Measurements from ENCODE around the gene SLC7A7. TPM values are rescaled to one million over a fixed set of nuclear protein-coding genes. Genes with fewer than 3 reads are reported as not detected.

The SLC7A7 gene
- total and polyA plus RNA-seq, 2 experiments from 2014 or later: 3.6 to 4.1 TPM

DNA sequence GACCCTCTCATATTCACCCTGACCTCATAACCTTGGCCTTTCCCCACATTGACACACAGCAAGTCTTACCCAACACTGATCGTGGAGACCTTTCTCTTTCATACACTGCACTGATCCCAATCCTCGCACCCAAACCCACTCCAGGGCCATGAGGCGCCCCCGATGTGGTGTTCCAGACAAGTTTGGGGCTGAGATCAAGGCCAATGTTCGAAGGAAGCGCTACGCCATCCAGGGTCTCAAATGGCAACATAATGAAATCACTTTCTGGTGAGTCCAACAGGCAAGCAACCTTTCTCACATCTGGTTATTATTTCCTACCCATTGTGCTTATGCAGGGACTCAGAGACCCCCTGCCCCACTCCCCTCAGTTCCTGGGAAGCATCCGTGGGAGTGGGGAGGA lies 26.5 kb upstream of the SLC7A7 start:
- TF ChIP-seq, protein P1, sequence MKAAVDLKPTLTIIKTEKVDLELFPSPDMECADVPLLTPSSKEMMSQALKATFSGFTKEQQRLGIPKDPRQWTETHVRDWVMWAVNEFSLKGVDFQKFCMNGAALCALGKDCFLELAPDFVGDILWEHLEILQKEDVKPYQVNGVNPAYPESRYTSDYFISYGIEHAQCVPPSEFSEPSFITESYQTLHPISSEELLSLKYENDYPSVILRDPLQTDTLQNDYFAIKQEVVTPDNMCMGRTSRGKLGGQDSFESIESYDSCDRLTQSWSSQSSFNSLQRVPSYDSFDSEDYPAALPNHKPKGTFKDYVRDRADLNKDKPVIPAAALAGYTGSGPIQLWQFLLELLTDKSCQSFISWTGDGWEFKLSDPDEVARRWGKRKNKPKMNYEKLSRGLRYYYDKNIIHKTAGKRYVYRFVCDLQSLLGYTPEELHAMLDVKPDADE (IDR thresholded peaks at IDR 0.05): no peak
- no peak for TF ChIP-seq ZNF331 (CRISPR knock-in tag; IDR thresholded peaks at IDR 0.05; ENCODE audit: low read depth)
- TF ChIP-seq NANOG (IDR thresholded peaks at IDR 0.05; ENCODE audit: borderline replicate concordance): no peak
- TF ChIP-seq, protein P2, sequence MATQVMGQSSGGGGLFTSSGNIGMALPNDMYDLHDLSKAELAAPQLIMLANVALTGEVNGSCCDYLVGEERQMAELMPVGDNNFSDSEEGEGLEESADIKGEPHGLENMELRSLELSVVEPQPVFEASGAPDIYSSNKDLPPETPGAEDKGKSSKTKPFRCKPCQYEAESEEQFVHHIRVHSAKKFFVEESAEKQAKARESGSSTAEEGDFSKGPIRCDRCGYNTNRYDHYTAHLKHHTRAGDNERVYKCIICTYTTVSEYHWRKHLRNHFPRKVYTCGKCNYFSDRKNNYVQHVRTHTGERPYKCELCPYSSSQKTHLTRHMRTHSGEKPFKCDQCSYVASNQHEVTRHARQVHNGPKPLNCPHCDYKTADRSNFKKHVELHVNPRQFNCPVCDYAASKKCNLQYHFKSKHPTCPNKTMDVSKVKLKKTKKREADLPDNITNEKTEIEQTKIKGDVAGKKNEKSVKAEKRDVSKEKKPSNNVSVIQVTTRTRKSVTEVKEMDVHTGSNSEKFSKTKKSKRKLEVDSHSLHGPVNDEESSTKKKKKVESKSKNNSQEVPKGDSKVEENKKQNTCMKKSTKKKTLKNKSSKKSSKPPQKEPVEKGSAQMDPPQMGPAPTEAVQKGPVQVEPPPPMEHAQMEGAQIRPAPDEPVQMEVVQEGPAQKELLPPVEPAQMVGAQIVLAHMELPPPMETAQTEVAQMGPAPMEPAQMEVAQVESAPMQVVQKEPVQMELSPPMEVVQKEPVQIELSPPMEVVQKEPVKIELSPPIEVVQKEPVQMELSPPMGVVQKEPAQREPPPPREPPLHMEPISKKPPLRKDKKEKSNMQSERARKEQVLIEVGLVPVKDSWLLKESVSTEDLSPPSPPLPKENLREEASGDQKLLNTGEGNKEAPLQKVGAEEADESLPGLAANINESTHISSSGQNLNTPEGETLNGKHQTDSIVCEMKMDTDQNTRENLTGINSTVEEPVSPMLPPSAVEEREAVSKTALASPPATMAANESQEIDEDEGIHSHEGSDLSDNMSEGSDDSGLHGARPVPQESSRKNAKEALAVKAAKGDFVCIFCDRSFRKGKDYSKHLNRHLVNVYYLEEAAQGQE (IDR thresholded peaks at IDR 0.05; ENCODE audit: unreplicated experiment): no peak
- no peak for TF ChIP-seq POLR2AphosphoS5 (IDR thresholded peaks at IDR 0.05; ENCODE audit: low read depth)
- no peak for TF ChIP-seq STAT1 (IDR thresholded peaks at IDR 0.05; ENCODE audit: unreplicated experiment)
- no peak for TF ChIP-seq EZH2phosphoT487 (IDR thresholded peaks at IDR 0.05; ENCODE audit: unreplicated experiment)
- TF ChIP-seq, protein P3, sequence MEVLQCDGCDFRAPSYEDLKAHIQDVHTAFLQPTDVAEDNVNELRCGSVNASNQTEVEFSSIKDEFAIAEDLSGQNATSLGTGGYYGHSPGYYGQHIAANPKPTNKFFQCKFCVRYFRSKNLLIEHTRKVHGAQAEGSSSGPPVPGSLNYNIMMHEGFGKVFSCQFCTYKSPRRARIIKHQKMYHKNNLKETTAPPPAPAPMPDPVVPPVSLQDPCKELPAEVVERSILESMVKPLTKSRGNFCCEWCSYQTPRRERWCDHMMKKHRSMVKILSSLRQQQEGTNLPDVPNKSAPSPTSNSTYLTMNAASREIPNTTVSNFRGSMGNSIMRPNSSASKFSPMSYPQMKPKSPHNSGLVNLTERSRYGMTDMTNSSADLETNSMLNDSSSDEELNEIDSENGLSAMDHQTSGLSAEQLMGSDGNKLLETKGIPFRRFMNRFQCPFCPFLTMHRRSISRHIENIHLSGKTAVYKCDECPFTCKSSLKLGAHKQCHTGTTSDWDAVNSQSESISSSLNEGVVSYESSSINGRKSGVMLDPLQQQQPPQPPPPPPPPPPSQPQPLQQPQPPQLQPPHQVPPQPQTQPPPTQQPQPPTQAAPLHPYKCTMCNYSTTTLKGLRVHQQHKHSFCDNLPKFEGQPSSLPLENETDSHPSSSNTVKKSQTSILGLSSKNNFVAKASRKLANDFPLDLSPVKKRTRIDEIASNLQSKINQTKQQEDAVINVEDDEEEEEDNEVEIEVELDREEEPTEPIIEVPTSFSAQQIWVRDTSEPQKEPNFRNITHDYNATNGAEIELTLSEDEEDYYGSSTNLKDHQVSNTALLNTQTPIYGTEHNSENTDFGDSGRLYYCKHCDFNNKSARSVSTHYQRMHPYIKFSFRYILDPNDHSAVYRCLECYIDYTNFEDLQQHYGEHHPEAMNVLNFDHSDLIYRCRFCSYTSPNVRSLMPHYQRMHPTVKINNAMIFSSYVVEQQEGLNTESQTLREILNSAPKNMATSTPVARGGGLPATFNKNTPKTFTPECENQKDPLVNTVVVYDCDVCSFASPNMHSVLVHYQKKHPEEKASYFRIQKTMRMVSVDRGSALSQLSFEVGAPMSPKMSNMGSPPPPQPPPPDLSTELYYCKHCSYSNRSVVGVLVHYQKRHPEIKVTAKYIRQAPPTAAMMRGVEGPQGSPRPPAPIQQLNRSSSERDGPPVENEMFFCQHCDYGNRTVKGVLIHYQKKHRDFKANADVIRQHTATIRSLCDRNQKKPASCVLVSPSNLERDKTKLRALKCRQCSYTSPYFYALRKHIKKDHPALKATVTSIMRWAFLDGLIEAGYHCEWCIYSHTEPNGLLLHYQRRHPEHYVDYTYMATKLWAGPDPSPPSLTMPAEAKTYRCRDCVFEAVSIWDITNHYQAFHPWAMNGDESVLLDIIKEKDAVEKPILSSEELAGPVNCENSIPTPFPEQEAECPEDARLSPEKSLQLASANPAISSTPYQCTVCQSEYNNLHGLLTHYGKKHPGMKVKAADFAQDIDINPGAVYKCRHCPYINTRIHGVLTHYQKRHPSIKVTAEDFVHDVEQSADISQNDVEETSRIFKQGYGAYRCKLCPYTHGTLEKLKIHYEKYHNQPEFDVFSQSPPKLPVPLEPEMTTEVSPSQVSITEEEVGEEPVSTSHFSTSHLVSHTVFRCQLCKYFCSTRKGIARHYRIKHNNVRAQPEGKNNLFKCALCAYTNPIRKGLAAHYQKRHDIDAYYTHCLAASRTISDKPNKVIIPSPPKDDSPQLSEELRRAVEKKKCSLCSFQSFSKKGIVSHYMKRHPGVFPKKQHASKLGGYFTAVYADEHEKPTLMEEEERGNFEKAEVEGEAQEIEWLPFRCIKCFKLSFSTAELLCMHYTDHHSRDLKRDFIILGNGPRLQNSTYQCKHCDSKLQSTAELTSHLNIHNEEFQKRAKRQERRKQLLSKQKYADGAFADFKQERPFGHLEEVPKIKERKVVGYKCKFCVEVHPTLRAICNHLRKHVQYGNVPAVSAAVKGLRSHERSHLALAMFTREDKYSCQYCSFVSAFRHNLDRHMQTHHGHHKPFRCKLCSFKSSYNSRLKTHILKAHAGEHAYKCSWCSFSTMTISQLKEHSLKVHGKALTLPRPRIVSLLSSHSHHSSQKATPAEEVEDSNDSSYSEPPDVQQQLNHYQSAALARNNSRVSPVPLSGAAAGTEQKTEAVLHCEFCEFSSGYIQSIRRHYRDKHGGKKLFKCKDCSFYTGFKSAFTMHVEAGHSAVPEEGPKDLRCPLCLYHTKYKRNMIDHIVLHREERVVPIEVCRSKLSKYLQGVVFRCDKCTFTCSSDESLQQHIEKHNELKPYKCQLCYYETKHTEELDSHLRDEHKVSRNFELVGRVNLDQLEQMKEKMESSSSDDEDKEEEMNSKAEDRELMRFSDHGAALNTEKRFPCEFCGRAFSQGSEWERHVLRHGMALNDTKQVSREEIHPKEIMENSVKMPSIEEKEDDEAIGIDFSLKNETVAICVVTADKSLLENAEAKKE (CRISPR knock-in tag; IDR thresholded peaks at IDR 0.05): no peak
- no peak for TF ChIP-seq JUNB (IDR thresholded peaks at IDR 0.05; ENCODE audit: unreplicated experiment)
- TF ChIP-seq EZH2 (IDR thresholded peaks at IDR 0.05; ENCODE audit: low read depth, unreplicated experiment): no peak
- TF ChIP-seq, protein P4, sequence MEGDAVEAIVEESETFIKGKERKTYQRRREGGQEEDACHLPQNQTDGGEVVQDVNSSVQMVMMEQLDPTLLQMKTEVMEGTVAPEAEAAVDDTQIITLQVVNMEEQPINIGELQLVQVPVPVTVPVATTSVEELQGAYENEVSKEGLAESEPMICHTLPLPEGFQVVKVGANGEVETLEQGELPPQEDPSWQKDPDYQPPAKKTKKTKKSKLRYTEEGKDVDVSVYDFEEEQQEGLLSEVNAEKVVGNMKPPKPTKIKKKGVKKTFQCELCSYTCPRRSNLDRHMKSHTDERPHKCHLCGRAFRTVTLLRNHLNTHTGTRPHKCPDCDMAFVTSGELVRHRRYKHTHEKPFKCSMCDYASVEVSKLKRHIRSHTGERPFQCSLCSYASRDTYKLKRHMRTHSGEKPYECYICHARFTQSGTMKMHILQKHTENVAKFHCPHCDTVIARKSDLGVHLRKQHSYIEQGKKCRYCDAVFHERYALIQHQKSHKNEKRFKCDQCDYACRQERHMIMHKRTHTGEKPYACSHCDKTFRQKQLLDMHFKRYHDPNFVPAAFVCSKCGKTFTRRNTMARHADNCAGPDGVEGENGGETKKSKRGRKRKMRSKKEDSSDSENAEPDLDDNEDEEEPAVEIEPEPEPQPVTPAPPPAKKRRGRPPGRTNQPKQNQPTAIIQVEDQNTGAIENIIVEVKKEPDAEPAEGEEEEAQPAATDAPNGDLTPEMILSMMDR (conservative IDR thresholded peaks at IDR 0.05; ENCODE audit: low read depth in 2 of 2): no peak
- no peak for TF ChIP-seq ZNF114 (CRISPR knock-in tag; IDR thresholded peaks at IDR 0.05)
- no peak for TF ChIP-seq CREB1 (CRISPR knock-in tag; IDR thresholded peaks at IDR 0.05; ENCODE audit: low read depth)
- Mint-ChIP-seq H3K27ac (no peak overlapping the region), H3K9me3 (no peaks in the 10 kb centered on the region), H3K4me1 (peaks cover 28% of the 10 kb centered on the region), H3K27me3 (ENCODE audit: insufficient read depth, low read depth, poor library complexity) (peaks cover 17% of the 10 kb centered on the region), H3K36me3 (ENCODE audit: low read depth) (peaks cover 49% of the 10 kb centered on the region), H3K4me3 (no peak overlapping the region)
- Histone ChIP-seq H2AFZ (no peak overlapping the region), H3K27ac (ENCODE audit: low read depth) (no peak overlapping the region), H3K79me2 (replicated peaks; ENCODE audit: insufficient read depth) (peaks cover 25% of the 10 kb centered on the region), H3K4me1 (ENCODE audit: insufficient read depth) (peaks cover 14% of the 10 kb centered on the region; the same call in 1 of the 2 replicates), H3F3A (replicated peaks; ENCODE audit: low read depth) (0 out of 2 replicates have a peak, but pooled peaks cover 6% of the 10 kb centered on the region), H3K4me2 (no peak overlapping the region), H3K36me3 (ENCODE audit: insufficient read depth) (no peaks in the 10 kb centered on the region; the same call in 1 of the 2 replicates), H3K4me3 (no peak overlapping the region), H3K27me3 (ENCODE audit: insufficient read depth) (no peaks in the 10 kb centered on the region), H3K9me2 (ENCODE audit: insufficient read depth) (no peaks in the 10 kb centered on the region), H4K20me1 (replicated peaks; ENCODE audit: insufficient read depth) (no peaks in the 10 kb centered on the region)
- ATAC-seq (no peak), DNase-seq (ENCODE audit: low spot score) (no peak)
